HCT116 (cell line): ENCODE measurements around the gene STAT6. TPM values are rescaled to one million over a fixed set of nuclear protein-coding genes. Genes with fewer than 3 reads are reported as not detected.

Experiments used
- EGR1 ChIP-seq: IDR thresholded peaks from 2 replicates; pipeline ENCODE4 v1.6.1; 2012; ENCODE audit warnings: low read depth
- ELF1 ChIP-seq: IDR thresholded peaks from 2 replicates; pipeline ENCODE4 v1.6.1; 2012; ENCODE audit warnings: low read depth, borderline replicate concordance
- REST ChIP-seq: IDR thresholded peaks from 2 replicates; pipeline ENCODE4 v1.6.1; 2012; ENCODE audit warnings: low read depth
- SIN3A ChIP-seq: IDR thresholded peaks from 2 replicates; pipeline ENCODE4 v1.6.1; 2012; ENCODE audit warnings: low read depth
- SP1 ChIP-seq: IDR thresholded peaks from 2 replicates; pipeline ENCODE4 v1.6.1; 2012; ENCODE audit warnings: low read depth
- TCF7L2 ChIP-seq: IDR thresholded peaks from 2 replicates; pipeline ENCODE4 v1.7.0; 2011; ENCODE audit warnings: borderline replicate concordance, inconsistent platforms; ENCODE audit not compliant: insufficient read depth, insufficient read length; ENCODE audit errors: extremely low read depth
- ZNF274 ChIP-seq: fragments of 200-500 bp; sonication (Bioruptor generic); IDR thresholded peaks from 2 replicates; pipeline ENCODE4 v1.6.1; 2014; ENCODE audit warnings: mild to moderate bottlenecking, low read depth, low read length, inconsistent platforms
- total RNA-seq: library from RNA; stranded (reverse); gene quantifications from one replicate; pipeline ENCODE4 v1.2.1, GENCODE V29; 2021; ENCODE audit not compliant: unreplicated experiment
- TF ChIP-seq, protein P1 (sequence below): IDR thresholded peaks from 2 replicates; pipeline ENCODE4 v1.6.1; 2011; ENCODE audit warnings: mild to moderate bottlenecking, low read length, moderate library complexity; ENCODE audit not compliant: insufficient replicate concordance; ENCODE audit errors: extremely low read depth
- TF ChIP-seq, protein P2 (sequence below): IDR thresholded peaks from 2 replicates; pipeline ENCODE4 v1.6.1; 2012

The STAT6 gene
- total RNA-seq, 1 experiment from 2014 or later, result 78.5 TPM

DNA sequence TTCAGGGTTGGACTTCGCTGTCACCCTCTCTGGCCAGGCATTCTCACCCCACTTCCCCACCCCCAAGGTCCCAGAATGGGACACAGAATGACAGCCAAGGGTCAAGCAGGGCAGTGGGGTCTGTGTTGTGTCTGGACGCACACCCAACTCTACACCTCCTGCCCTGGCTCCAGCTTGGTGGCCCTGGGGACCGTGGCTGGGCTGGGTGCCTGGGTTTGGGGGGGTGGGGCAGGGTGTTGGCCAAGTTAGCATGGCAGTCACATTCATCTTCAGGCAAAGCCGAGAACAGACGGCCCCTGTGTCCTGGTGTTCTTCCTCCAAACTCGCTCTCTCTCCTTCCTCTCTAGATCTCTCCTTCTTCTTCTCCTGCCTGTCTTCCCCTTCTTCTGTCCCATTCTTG lies 22.8 kb upstream of the STAT6 start (continued):
- TF ChIP-seq REST (no peak), SP1 (no peak), ZNF274 (no peak), SIN3A (no peak), ELF1 (no peak), EGR1 (no peak), TCF7L2 (no peak)
- TF ChIP-seq, protein P1, sequence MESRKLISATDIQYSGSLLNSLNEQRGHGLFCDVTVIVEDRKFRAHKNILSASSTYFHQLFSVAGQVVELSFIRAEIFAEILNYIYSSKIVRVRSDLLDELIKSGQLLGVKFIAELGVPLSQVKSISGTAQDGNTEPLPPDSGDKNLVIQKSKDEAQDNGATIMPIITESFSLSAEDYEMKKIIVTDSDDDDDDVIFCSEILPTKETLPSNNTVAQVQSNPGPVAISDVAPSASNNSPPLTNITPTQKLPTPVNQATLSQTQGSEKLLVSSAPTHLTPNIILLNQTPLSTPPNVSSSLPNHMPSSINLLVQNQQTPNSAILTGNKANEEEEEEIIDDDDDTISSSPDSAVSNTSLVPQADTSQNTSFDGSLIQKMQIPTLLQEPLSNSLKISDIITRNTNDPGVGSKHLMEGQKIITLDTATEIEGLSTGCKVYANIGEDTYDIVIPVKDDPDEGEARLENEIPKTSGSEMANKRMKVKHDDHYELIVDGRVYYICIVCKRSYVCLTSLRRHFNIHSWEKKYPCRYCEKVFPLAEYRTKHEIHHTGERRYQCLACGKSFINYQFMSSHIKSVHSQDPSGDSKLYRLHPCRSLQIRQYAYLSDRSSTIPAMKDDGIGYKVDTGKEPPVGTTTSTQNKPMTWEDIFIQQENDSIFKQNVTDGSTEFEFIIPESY, result no peak
- TF ChIP-seq, protein P2, sequence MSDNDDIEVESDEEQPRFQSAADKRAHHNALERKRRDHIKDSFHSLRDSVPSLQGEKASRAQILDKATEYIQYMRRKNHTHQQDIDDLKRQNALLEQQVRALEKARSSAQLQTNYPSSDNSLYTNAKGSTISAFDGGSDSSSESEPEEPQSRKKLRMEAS, result no peak
